Activated CD4-positive, alpha-beta T cell treated with anti-CD3 and anti-CD28 coated beads, Interleukin-2, amount 10 ng/mL, durations not matched to agents 7 days and 5 days (primary cell): ENCODE data around the gene ADI1. TPM values are rescaled to one million over a fixed set of nuclear protein-coding genes. Genes with fewer than 3 reads are reported as not detected.
"Not testable (repeated sequence)": the region's sequence is repeated elsewhere in the genome, so short reads cannot be mapped to it uniquely, and the experiment has no call there.

Experiments
- CTCF ChIA-PET: fragments of 350-600 bp; sonication (Branson Sonifier 250); formaldehyde crosslinking; loops from one replicate; lab custom pipeline; 2021; ENCODE audit warnings: antibody characterized with exemption; lab: Charles Lee
- POLR2A ChIA-PET: fragments of 350-600 bp; sonication (Branson Sonifier 250); formaldehyde crosslinking; loops from one replicate; lab custom pipeline; 2021; ENCODE audit warnings: antibody characterized with exemption; lab: Charles Lee
- DNase-seq: peaks from one replicate; pipeline ENCODE4 v3.0.0-alpha.2; 2020
- H3K27ac Mint-ChIP-seq: one replicate; pipeline ENCODE4 v1.8.0; 2021; ENCODE audit warnings: mild to moderate bottlenecking, moderate library complexity, mixed read lengths
- H3K27me3 Mint-ChIP-seq: one replicate; pipeline ENCODE4 v1.8.0; 2021; ENCODE audit warnings: mixed read lengths
- H3K36me3 Mint-ChIP-seq: one replicate; pipeline ENCODE4 v1.8.0; 2021; ENCODE audit warnings: low read depth, mixed read lengths
- H3K4me1 Mint-ChIP-seq: one replicate; pipeline ENCODE4 v1.8.0; 2021; ENCODE audit warnings: mixed read lengths
- H3K4me3 Mint-ChIP-seq: one replicate; pipeline ENCODE4 v1.8.0; 2021; ENCODE audit warnings: mild to moderate bottlenecking, moderate library complexity, mixed read lengths
- H3K9me3 Mint-ChIP-seq: one replicate; pipeline ENCODE4 v1.8.0; 2021; ENCODE audit warnings: mixed read lengths
- total RNA-seq, 2 experiments: library from RNA; stranded (reverse); gene quantifications; one replicate each; pipeline ENCODE4 v1.2.3, GENCODE V29; 2021

Gene ADI1
- total RNA-seq, 2 experiments from 2014 or later = 45.7 to 48.2 TPM

GRCh38 chr2:3451169-3451568 lies 68.2 kb downstream of the ADI1 start:
- Mint-ChIP-seq H3K36me3 (peaks cover 11% of the 10 kb centered on the region), H3K9me3 (no peaks in the 10 kb centered on the region), H3K27me3 (no peaks in the 10 kb centered on the region), H3K4me1 (no peaks in the 10 kb centered on the region), H3K27ac (no peak overlapping the region), H3K4me3 (no peak overlapping the region)
- no peak for DNase-seq
- ChIA-PET POLR2A (no interaction called here), CTCF (interaction anchor here (0.6 to 3.0 kb wide), 2 partner anchors 10 to 11 kb away, joined by 3 to 14 read pairs; no protein-coding TSS in a partner anchor)

- POLR2A ChIA-PET = no interaction called here
- no peak for DNase-seq
- Mint-ChIP-seq H3K4me1 (no peaks in the 10 kb centered on the region), H3K27ac (no peak overlapping the region), H3K36me3 (peaks cover 9% of the 10 kb centered on the region), H3K4me3 (no peak overlapping the region), H3K9me3 (no peaks in the 10 kb centered on the region), H3K27me3 (no peaks in the 10 kb centered on the region)
- CTCF ChIA-PET = interaction anchor here (3.0 kb wide), 1 partner anchor 12 kb away, joined by 14 read pairs; no protein-coding TSS in a partner anchor
Observed at GRCh38 chr2:3450385-3451010, 68.8 kb downstream of the ADI1 start.

DNA sequence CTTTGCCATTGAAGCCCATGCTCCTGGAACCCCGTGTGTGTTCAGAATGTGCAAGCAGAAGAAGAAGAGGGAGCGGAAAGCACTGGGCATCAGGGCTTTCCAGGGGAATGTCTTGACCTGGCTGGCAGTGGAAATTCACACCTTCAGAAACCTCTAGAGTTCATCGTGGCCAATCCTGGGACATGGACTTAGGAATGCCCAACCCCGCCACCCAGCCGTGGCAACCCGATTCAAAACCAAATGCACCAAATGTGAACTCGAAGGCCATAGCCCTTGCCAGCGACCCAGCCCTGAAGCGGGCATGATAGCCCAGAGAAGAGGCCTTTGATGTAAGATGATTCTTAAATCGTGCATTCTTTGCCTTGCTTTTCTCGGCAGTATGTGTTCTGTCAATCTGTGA lies 69.4 kb downstream of the ADI1 start:
- POLR2A ChIA-PET = no interaction called here
- Mint-ChIP-seq H3K4me1 (no peaks in the 10 kb centered on the region), H3K9me3 (no peaks in the 10 kb centered on the region), H3K36me3 (peaks cover 9% of the 10 kb centered on the region), H3K4me3 (no peak overlapping the region), H3K27ac (no peak overlapping the region), H3K27me3 (no peaks in the 10 kb centered on the region)
- DNase-seq = no peak
- CTCF ChIA-PET = no interaction called here

GRCh38 chr2:3449086-3449485 lies 70.2 kb downstream of the ADI1 start:
- no peaks in the 10 kb centered on the region for H3K4me1 Mint-ChIP-seq
- no peaks in the 10 kb centered on the region for H3K27me3 Mint-ChIP-seq
- ChIA-PET POLR2A (no interaction called here), CTCF (interaction anchor here (1.0 kb wide), 1 partner anchor 24 kb away, joined by 3 read pairs; no protein-coding TSS in a partner anchor)
- peaks cover 9% of the 10 kb centered on the region for H3K36me3 Mint-ChIP-seq
- H3K4me3 Mint-ChIP-seq = no peak overlapping the region
- no peak overlapping the region for H3K27ac Mint-ChIP-seq
- H3K9me3 Mint-ChIP-seq = no peaks in the 10 kb centered on the region
- DNase-seq = no peak

DNA sequence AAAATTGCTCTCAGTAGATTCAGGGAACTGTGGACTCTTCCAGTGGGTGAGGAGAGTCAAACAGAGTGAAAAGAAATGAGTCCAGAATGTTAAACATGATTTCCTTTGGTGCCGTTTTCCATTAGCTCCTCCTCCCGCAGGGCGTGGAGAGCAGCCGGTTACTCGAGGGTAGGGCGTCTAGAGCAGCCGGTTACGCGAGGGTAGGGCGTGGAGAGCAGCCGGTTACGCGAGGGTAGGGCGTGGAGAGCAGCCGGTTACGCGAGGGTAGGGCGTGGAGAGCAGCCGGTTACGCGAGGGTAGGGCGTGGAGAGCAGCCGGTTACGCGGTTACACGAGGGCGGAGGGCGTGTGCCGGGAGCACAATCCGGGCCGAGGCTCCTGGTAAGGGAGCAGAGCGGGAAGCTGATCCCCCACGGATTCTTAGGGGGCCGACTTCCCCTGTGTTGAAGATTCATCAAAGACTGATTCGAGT lies 70.9 kb downstream of the ADI1 start:
- H3K4me1 Mint-ChIP-seq, DNase-seq, POLR2A ChIA-PET, H3K9me3 Mint-ChIP-seq, H3K4me3 Mint-ChIP-seq, H3K27ac Mint-ChIP-seq, H3K27me3 Mint-ChIP-seq: not testable (repeated sequence)
- CTCF ChIA-PET = interaction anchor here (1.0 kb wide), 1 partner anchor 24 kb away, joined by 3 read pairs; no protein-coding TSS in a partner anchor
- H3K36me3 Mint-ChIP-seq = peaks cover 11% of the 10 kb centered on the region

DNA sequence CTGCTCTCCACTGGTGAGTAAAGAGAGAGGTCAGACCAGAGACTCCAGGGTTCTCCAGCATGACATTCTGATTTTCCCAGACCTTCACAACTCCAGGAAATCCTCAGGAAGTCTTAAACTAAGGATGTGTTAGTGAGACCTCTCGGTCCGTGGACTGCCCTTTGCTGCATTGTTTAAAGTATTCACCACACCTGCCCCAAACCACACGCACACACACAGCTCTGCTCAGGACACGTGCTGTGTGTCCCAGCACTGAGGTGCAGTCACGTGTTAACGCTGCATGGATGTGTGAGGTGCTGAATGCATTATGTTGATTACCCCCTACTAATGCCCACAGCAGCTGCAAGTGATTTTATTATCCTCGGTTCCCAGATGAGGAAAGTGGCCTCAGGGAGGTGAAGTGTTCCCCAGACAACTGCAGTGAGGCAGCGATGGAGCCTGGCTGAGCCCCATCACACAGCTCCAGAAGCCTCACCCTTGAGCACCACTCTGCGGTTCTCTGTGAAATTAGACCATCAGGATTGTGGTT lies 71.5 kb downstream of the ADI1 start:
- no peaks in the 10 kb centered on the region for H3K9me3 Mint-ChIP-seq
- no peak overlapping the region for H3K27ac Mint-ChIP-seq
- no peaks in the 10 kb centered on the region for H3K27me3 Mint-ChIP-seq
- H3K4me1 Mint-ChIP-seq = no peaks in the 10 kb centered on the region
- ChIA-PET CTCF (no interaction called here), POLR2A (no interaction called here)
- no peak for DNase-seq
- peaks cover 11% of the 10 kb centered on the region for H3K36me3 Mint-ChIP-seq
- H3K4me3 Mint-ChIP-seq = no peak overlapping the region

Other genes starting within 250 kb of the ADI1 start
- 10 to 100 TPM; 36.2 to 42.7 TPM for gene EIPR1, start 141.7 kb downstream of the ADI1 start, total RNA-seq
- gene TRAPPC12, start 139.8 kb downstream of the ADI1 start, total RNA-seq = 10 to 100 TPM; 84.0 to 88.0 TPM
- gene RNASEH1, start 38.8 kb upstream of the ADI1 start, total RNA-seq = 10 to 100 TPM; 18.7 to 26.0 TPM
- gene RPS7, start 55.7 kb upstream of the ADI1 start, total RNA-seq = 1,000 to 10,000 TPM; 1,311 to 1,331 TPM
- gene COLEC11, start 75.6 kb upstream of the ADI1 start, total RNA-seq = under 1 TPM in 1 of 2 experiments, not detected in 1; 0.35 TPM
- gene ALLC, start 138.7 kb upstream of the ADI1 start, total RNA-seq = not detected
- gene DCDC2C, start 184.0 kb upstream of the ADI1 start, total RNA-seq = not detected